Femur (tissue), 1 donor: Measurements from ENCODE around the gene SERTM2.
"Not testable (repeated sequence)": the region's sequence is repeated elsewhere in the genome, so short reads cannot be mapped to it uniquely, and the experiment has no call there.

Source experiments
- DNase-seq: peaks from one replicate; pipeline ENCODE4 v3.0.0-alpha.2; 2017

The SERTM2 gene

GRCh38 chrX:111511477-111511876 is at the start of gene SERTM2:
SERTM2 (plus strand) TSS chrX:111511645; CDS start chrX:111518858, 7,213 bp downstream.
- no peak for DNase-seq

DNA sequence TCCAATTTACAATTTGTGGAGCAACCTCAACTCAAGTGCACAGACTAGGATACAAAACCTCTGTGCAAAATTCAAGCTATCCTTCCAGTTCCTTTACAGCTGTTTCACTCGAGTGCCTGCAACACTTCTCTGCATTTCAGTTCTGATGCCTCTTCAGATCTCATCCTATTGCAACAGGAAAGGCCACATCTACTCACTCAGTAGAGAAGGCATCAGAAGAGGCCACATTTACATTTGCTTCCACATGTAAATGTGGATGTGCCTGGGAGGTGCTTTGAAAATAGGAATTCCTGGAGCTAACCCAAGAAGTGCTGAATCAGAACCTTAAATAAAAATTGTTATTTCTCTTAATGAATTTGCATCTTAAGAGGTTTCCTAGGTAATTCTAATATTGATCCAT is 45.8 kb upstream of the SERTM2 start:
- no peak for DNase-seq

- DNase-seq, result no peak
Observed at GRCh38 chrX:111467896-111468295, 43.5 kb upstream of the SERTM2 start.

DNA sequence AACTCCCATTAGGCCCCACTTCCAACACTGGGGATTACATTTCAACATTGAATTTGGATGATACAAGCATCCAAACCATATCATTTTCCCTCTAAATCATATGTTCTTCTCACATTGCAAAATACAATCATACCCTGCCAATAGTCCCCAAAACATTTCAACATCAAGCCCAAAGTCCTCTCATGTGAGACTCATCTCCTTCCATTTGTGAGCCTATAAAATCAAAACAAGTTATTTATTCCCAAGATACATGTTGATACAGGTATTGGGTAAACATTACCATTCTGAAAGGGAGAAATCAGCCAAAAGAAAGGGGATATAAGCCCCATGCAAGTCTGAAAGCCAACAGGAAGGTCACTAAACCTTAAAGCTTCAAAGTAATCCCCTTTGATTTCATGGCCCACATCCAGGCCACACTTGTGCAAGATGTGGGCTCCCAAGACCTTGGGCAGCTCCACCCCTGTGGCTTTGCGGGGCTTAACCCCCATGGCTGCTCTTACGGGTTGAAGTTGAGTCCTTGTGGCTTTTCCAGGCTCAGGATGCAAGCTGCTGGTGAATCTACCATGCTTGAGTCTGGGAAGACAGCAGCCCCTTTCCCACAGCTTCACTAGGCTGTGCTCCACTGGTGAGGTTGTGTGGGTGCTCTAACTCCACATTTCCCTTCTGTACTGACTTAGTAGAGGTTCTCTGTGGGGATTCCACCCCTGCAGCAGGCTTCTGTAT is 40.6 kb upstream of the SERTM2 start:
- DNase-seq, result no peak

DNA sequence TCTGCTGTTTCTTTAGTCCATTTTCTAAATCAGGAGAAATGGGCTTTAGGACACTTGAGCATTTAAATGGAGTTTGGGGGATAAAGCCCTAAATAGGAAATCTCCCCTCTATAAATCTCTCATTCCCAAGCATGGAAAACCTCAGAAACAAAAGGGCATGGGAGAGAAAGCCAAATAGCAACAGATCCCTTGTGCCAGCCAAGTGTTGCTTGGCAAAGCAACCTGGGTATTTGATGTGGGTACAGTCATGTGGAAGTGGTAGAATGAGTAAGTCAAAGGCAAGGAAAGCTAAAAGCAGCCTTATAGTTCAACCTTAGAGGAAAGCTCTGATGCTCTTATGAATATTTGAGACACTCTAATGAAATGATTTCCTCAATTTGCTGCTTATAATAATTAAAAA is 29.5 kb upstream of the SERTM2 start:
- no peak for DNase-seq

GRCh38 chrX:111483135-111483534 is 28.3 kb upstream of the SERTM2 start:
- DNase-seq, result no peak

GRCh38 chrX:111483881-111484280 is 27.6 kb upstream of the SERTM2 start:
- no peak for DNase-seq

- no peak for DNase-seq
Observed at GRCh38 chrX:111490688-111491087, 20.8 kb upstream of the SERTM2 start.

- DNase-seq, result no peak
Observed at GRCh38 chrX:111492085-111492484, 19.4 kb upstream of the SERTM2 start.

GRCh38 chrX:111498538-111499103 is 12.8 kb upstream of the SERTM2 start:
- DNase-seq, result no peak

GRCh38 chrX:111503485-111503993 is 7.9 kb upstream of the SERTM2 start:
- no peak for DNase-seq

- no peak for DNase-seq
Observed at GRCh38 chrX:111504941-111505340, 6.5 kb upstream of the SERTM2 start.

- DNase-seq, result no peak
Observed at GRCh38 chrX:111505783-111506182, 5.7 kb upstream of the SERTM2 start.

DNA sequence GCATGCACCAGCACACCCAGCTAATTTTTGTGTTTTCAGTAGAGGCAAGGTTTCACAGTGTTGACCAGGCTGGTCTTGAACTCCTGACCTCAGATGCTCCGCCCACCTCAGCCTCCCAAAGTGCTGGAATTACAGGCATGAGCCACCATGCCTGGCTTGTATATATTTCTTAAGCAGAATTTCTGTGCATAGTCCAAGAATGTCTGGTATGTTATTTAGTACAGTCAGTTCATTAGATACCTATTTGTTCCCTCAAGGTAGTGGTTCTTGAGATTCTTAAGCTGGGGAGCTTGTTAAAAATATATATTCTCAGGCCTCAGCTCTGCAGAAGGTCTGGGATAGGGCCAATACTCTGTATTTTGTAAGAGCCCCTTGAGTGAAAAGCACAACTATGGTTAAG is 4.6 kb upstream of the SERTM2 start:
- no peak for DNase-seq

- no peak for DNase-seq
Observed at GRCh38 chrX:111507933-111508332, 3.5 kb upstream of the SERTM2 start.

DNA sequence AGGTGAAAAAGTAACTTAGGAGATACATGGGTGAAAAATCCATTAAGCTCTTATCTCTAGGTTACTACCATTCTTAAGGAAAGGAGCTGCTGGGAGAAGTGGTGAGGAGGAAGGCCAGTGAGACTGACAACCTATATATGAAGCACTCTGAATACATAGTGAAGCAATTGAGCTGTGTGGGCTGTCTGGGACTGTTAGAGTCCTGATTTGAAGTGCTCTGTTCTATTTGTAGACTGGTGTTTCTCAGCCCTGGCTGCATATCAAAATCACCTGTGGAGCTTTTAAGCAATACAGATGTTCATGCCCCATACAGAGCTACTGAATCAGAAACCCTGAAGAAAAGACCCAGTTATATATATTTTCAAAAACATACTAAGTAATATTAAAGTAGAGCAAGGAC is 3.9 kb downstream of the SERTM2 start:
- no peak for DNase-seq

GRCh38 chrX:111518667-111519066 is 7.2 kb downstream of the SERTM2 start:
- no peak for DNase-seq

DNA sequence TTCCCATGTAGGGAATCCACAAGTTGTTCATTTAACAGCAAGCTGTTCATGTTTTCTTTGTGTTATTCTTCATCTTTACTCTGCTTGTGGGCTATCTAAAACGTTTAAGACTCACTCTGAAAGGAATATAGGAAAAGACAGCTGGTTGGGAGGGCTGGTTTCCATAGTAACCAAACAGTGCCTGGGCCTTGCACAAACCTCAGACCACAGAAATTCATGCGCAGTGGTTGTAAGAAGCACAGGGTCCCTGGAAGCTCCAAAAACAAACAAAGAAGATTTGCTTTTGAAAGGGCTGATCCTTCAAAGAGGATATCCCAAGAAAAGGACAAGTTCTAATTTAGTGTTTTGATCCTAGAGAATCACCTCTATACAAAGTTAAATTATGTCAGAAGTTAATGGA is 7.8 kb downstream of the SERTM2 start:
- DNase-seq, result peak; percentile 77

DNA sequence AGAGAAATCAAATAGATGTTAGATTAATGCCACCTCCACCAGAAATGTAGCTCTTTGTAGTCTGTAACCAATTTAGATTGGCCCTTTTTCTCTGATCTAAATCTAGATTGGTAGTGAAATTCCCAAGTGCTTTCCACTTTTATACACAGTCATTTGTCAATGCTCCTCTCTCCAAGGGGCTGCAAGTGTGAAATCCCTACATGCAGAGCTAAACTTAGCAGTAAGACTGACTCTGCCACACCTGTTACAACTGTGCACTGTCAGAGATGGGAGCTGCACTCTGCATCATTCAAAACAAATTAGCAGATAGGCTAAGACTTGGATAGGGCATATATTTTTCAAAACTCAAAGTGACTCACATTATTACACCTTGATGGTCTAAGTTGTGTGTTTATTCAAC is 9.1 kb downstream of the SERTM2 start:
- DNase-seq, result no peak

- no peak for DNase-seq
Observed at GRCh38 chrX:111521169-111521568, 9.7 kb downstream of the SERTM2 start.

DNA sequence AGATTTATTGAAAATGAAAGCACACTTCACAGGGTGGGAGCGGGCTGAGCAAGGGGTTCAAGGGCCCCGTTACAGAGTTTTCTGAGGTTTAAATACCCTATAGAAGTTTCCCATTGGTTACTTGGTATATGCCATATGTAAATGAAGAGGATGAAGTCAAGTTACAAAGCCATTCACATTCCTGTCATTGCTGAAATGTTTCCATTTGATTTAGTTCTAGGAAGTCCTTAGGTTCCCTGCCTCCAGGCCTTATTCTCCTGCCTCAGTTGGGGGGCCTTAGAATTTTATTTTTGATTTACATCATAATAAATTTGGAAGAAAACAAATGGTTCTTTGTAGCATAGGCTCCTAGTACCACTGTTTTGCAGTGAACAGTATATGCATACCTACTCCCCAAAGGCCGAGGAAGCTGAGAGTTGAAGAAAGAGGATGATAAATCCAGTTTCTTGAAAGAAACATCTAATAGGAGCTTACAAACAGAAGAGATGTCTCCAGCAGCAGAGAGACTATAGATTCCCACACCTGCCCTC is 31.8 kb downstream of the SERTM2 start:
- DNase-seq, result no peak

- DNase-seq, result not testable (repeated sequence)
Observed at GRCh38 chrX:111549235-111549634, 37.8 kb downstream of the SERTM2 start.

DNA sequence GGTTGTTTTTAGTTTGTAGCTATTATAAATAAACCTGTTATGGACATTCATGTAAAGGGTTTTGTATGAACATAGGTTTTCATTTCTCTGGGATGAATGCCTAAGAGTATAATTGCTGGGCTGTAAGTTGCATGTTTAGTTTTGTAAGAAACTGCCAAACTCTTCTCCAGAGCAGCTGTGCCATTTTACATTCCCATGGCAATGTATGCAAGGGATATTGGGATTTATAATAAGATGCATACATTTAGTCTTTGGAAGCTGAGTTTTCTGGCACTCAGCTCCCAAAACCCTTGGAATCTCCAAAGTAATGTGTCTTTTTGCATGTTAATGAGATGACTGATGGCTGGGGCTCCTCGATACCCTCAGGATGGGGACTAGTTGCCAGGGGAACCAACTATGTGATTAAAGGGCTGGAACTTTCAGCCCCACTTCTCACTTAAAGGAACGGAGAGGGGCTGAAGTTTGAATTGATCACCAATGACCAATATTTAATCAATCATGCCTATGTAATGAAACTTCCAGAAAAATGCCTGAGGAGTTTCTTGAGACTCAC is 44.0 kb downstream of the SERTM2 start:
- DNase-seq, result no peak

- DNase-seq, result no peak
Observed at GRCh38 chrX:111560801-111561200, 49.4 kb downstream of the SERTM2 start.
